K562 (cell line): ENCODE data around the gene ERVFRD-1. TPM values are rescaled to one million over a fixed set of nuclear protein-coding genes. Genes with fewer than 3 reads are reported as not detected.

Experiments used
- ATF1 ChIP-seq, 2 experiments: fragments of 450-650 bp in 1 of 2; IDR thresholded peaks; 2 replicates each; pipeline ENCODE4 v1.6.1; 2016; ENCODE audit warnings: missing compliant biosample characterization in 1 of 2, missing genetic modification characterization in 1 of 2
- ATF7 ChIP-seq: fragments of 450-650 bp; IDR thresholded peaks from 2 replicates; pipeline ENCODE4 v1.7.1; 2014; ENCODE audit warnings: mild to moderate bottlenecking, moderate library complexity
- BCL6 ChIP-seq: fragments of 250-450 bp; sonication (Bioruptor Pico); IDR thresholded peaks from 2 replicates; pipeline ENCODE4 v1.4.0; 2020
- BDP1 ChIP-seq: IDR thresholded peaks from 3 replicates; pipeline ENCODE4 v1.6.1; 2011; ENCODE audit not compliant: insufficient read length, insufficient read depth
- EGR1 ChIP-seq: fragments of 450-650 bp; conservative IDR thresholded peaks from 2 replicates; pipeline ENCODE4 v1.6.1; 2017; ENCODE audit warnings: mild to moderate bottlenecking
- ELF2 ChIP-seq: fragments of 250-450 bp; sonication (Bioruptor Pico); IDR thresholded peaks from 2 replicates; pipeline ENCODE4 v1.5.0; 2021; ENCODE audit warnings: mild to moderate bottlenecking
- FIP1L1 ChIP-seq: fragments of 200-400 bp; formaldehyde crosslinking; IDR thresholded peaks from 2 replicates; pipeline ENCODE4 v1.6.1; 2018; ENCODE audit warnings: mild to moderate bottlenecking, low read depth, low read length; ENCODE audit not compliant: poor library complexity, severe bottlenecking
- HNRNPH1 ChIP-seq: fragments of 200-400 bp; formaldehyde crosslinking; optimal IDR thresholded peaks from 2 replicates; pipeline ENCODE3; 2017; ENCODE audit warnings: low read depth, mild to moderate bottlenecking, low read length, moderate library complexity
- ID3 ChIP-seq, 2 experiments: fragments of 250-450 bp in 1 of 2; fragments of 450-650 bp in 1 of 2; sonication (Bioruptor Pico) in 1 of 2; IDR thresholded peaks; 2 replicates each; pipeline versions ENCODE4 v1.6.1 to v1.8.0; 2016 to 2021; ENCODE audit warnings: mild to moderate bottlenecking in 2 of 2, moderate library complexity in 2 of 2, missing compliant biosample characterization in 1 of 2, missing genetic modification characterization in 1 of 2
- KHSRP ChIP-seq: fragments of 450-650 bp; IDR thresholded peaks from 2 replicates; pipeline ENCODE4 v1.6.1; 2017
- LEF1 ChIP-seq: fragments of 450-650 bp; IDR thresholded peaks from 2 replicates; pipeline ENCODE4 v1.6.1; 2016; ENCODE audit warnings: mild to moderate bottlenecking
- MCM5 ChIP-seq: fragments of 450-650 bp; IDR thresholded peaks from 2 replicates; pipeline ENCODE4 v1.6.1; 2016; ENCODE audit warnings: low read depth
- NCOA4 ChIP-seq: fragments of 450-650 bp; IDR thresholded peaks from 2 replicates; pipeline ENCODE4 v1.6.1; 2018; ENCODE audit warnings: mild to moderate bottlenecking; ENCODE audit not compliant: partially characterized antibody
- POLR2H ChIP-seq: IDR thresholded peaks from 2 replicates; pipeline ENCODE4 v1.6.1; 2016; ENCODE audit warnings: missing genetic modification characterization, low read depth, mild to moderate bottlenecking, control low read depth, missing compliant biosample characterization, moderate library complexity
- POLR3A ChIP-seq: IDR thresholded peaks from 2 replicates; pipeline ENCODE4 v1.6.1; 2011; ENCODE audit warnings: borderline replicate concordance, mild to moderate bottlenecking, moderate library complexity; ENCODE audit not compliant: insufficient read length, insufficient read depth; ENCODE audit errors: extremely low read depth
- RBM39 ChIP-seq: fragments of 200-400 bp; formaldehyde crosslinking; optimal IDR thresholded peaks from 2 replicates; pipeline ENCODE3; 2018; ENCODE audit warnings: low read depth, low read length
- RNF2 ChIP-seq: sonication (generic); IDR thresholded peaks from 2 replicates; pipeline ENCODE4 v1.6.1; 2016
- SMC3 ChIP-seq: conservative IDR thresholded peaks from 2 replicates; pipeline ENCODE4 v1.6.1; 2011; ENCODE audit warnings: low read depth, low read length, improper control_type of control experiment; ENCODE audit not compliant: insufficient read depth
- SOX6 ChIP-seq: fragments of 450-650 bp; IDR thresholded peaks from 2 replicates; pipeline ENCODE4 v1.6.1; 2014; ENCODE audit warnings: mild to moderate bottlenecking
- SREBF1 ChIP-seq: fragments of 150-350 bp; IDR thresholded peaks from 2 replicates; pipeline ENCODE4 v1.6.1; 2014; ENCODE audit warnings: antibody characterized with exemption, low read depth, low read length, borderline replicate concordance
- STAG1 ChIP-seq: sonication (generic); formaldehyde crosslinking; IDR thresholded peaks from 2 replicates; pipeline ENCODE4 v1.5.0; 2020; ENCODE audit warnings: missing genetic modification reagents, borderline replicate concordance
- TAF15 ChIP-seq: fragments of 200-400 bp; formaldehyde crosslinking; IDR thresholded peaks from 2 replicates; pipeline ENCODE4 v1.6.1; 2017; ENCODE audit warnings: mild to moderate bottlenecking, low read depth, low read length, moderate library complexity
- ZBTB34 ChIP-seq: fragments of 250-450 bp; sonication (Bioruptor Pico); IDR thresholded peaks from 2 replicates; pipeline ENCODE4 v1.8.0; 2021; ENCODE audit warnings: mild to moderate bottlenecking, moderate library complexity
- ZBTB8A ChIP-seq: fragments of 450-650 bp; IDR thresholded peaks from 2 replicates; pipeline ENCODE4 v1.6.1; 2018; ENCODE audit warnings: mild to moderate bottlenecking, moderate library complexity; ENCODE audit not compliant: partially characterized antibody
- ZNF140 ChIP-seq: fragments of 250-450 bp; sonication (Bioruptor Pico); IDR thresholded peaks from 2 replicates; pipeline ENCODE4 v1.8.0; 2021; ENCODE audit warnings: moderate library complexity, mild to moderate bottlenecking, inconsistent platforms
- ZNF174 ChIP-seq: fragments of 250-450 bp; sonication (Bioruptor Pico); IDR thresholded peaks from 2 replicates; pipeline ENCODE4 v1.4.0; 2020; ENCODE audit warnings: mild to moderate bottlenecking
- ZNF212 ChIP-seq: fragments of 450-650 bp; formaldehyde crosslinking; IDR thresholded peaks from 2 replicates; pipeline ENCODE4 v1.4.0; 2020; ENCODE audit warnings: mild to moderate bottlenecking
- ZNF239 ChIP-seq: fragments of 250-450 bp; sonication (Bioruptor Pico); IDR thresholded peaks from 2 replicates; pipeline ENCODE4 v1.4.0; 2020; ENCODE audit warnings: mild to moderate bottlenecking
- ZNF274 ChIP-seq: IDR thresholded peaks from 2 replicates; pipeline ENCODE4 v1.6.1; 2011; ENCODE audit warnings: low read depth, mild to moderate bottlenecking, low read length, moderate library complexity, borderline replicate concordance
- ZNF696 ChIP-seq: fragments of 250-450 bp; sonication (Bioruptor Pico); conservative IDR thresholded peaks from 2 replicates; pipeline ENCODE4 v1.4.0; 2020; ENCODE audit warnings: mild to moderate bottlenecking, moderate library complexity
- ZNF764 ChIP-seq: fragments of 250-450 bp; sonication (Bioruptor Pico); IDR thresholded peaks from 2 replicates; pipeline ENCODE4 v1.4.0; 2020; ENCODE audit warnings: low read depth, mild to moderate bottlenecking, moderate library complexity
- polyA plus RNA-seq, 8 experiments: library from polyadenylated mRNA; depleted of rRNA in 4 of 8; stranded (reverse) in 5 of 8; unstranded in 3 of 8; fragments of >200 nt; fragmentation: Nextera tagmentation in 2 of 8; fragmentation: Illumina TruSeq in 1 of 8; extraction: Ambion mirVana in 2 of 8; extraction: Trizol in 1 of 8; gene quantifications; 2 replicates each; pipeline versions ENCODE4 v1.2.1 to v1.2.3, GENCODE V29; 2011 to 2014; ENCODE audit warnings: inconsistent platforms in 1 of 8, missing spikeins in 1 of 8
- total RNA-seq, 7 experiments: library from RNA; depleted of rRNA in 6 of 7; stranded (reverse); fragments of >200 nt in 6 of 7; fragmentation: Illumina TruSeq in 2 of 7; extraction: Trizol in 2 of 7; gene quantifications; 2 replicates each; pipeline versions ENCODE4 v1.2.1 to v1.2.3, GENCODE V29; 2011 to 2021; ENCODE audit warnings: low replicate concordance in 1 of 7

The ERVFRD-1 gene
- total and polyA plus RNA-seq, 9 of the 15 experiments (the other 6 are each of a cell fraction or from before 2014, with no cell fraction given) = 0.05 to 0.14 (median 0.09) TPM; not detected in 2

- TF ChIP-seq ZBTB8A (no peak), LEF1 (no peak), SOX6 (peak; percentile 40), ZNF696 (no peak), ZNF274 (no peak), MCM5 (no peak), TAF15 (no peak), HNRNPH1 (no peak), POLR2H (tag) (peak; percentile 84), ELF2 (CRISPR knock-in tag) (peak; percentile 39; the same call in 1 of the 2 replicates), SMC3 (no peak), POLR3A (no peak), RBM39 (no peak), BCL6 (CRISPR knock-in tag) (no peak), ZNF239 (CRISPR knock-in tag) (no peak), ZNF174 (CRISPR knock-in tag) (no peak), RNF2 (peak; percentile 70), STAG1 (CRISPR knock-in tag) (no peak), BDP1 (no peak), ZNF212 (CRISPR knock-in tag) (no peak), SREBF1 (no peak), FIP1L1 (peak; percentile 92), ZBTB34 (CRISPR knock-in tag) (no peak), ATF7 (peak; percentile 88), EGR1 (peak; percentile 82), NCOA4 (no peak), KHSRP (no peak), ZNF140 (CRISPR knock-in tag) (no peak), ID3 (CRISPR knock-in tag; IDR thresholded peaks at IDR 0.05) (no peak), ID3 (tag; IDR thresholded peaks at IDR 0.05) (peak; percentile 83; the same call in 1 of the 2 replicates), ATF1 (CRISPR knock-in tag; IDR thresholded peaks at IDR 0.05) (no peak; the same call in 1 of the 2 replicates), ATF1 (tag; IDR thresholded peaks at IDR 0.05) (peak; percentile 92), ZNF764 (CRISPR knock-in tag) (no peak)
Measured at GRCh38 chr6:11093626-11094410, 17.7 kb downstream of the ERVFRD-1 start, which contains the start of gene SMIM13 (continued).
